Activated CD4-positive, alpha-beta T cell treated with anti-CD3 and anti-CD28 coated beads, Interleukin-10, Interleukin-2, amounts not matched to agents 100 ng/mL and 50 ng/mL, durations not matched to agents 16 hours and 8 hours (primary cell): ENCODE data around the gene BCAR3.

Experiments
- DNase-seq: peaks from one replicate; pipeline ENCODE4 v3.0.0-alpha.2; 2020

Gene BCAR3

DNA sequence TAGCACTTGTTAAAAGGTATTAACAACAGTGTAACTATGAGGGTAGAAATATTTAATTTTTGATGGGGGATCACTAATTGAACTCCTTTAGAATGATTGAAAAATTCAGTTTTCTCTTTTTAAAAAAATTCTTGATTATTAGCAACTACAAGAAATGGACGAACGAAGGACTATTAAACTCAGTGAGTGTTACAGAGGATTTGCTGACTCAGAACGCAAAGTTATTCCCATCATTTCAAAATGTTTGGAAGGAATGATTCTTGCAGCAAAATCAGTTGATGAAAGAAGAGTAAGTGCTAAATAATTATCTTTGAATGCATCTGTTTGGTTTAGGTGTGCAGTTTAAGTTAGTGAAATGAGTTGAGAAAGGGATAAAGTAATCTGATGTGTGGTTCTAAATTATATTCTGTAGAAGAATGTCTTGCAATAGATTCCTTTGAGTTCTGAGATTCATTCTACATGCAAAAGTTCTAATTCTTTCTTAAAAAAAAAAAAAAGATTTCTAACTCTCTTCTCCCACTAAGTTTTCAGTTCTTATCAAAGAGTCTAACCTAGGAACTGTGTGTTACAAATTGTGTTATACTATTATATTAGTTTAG lies 148.8 kb downstream of the BCAR3 start:
- DNase-seq: no peak

DNA sequence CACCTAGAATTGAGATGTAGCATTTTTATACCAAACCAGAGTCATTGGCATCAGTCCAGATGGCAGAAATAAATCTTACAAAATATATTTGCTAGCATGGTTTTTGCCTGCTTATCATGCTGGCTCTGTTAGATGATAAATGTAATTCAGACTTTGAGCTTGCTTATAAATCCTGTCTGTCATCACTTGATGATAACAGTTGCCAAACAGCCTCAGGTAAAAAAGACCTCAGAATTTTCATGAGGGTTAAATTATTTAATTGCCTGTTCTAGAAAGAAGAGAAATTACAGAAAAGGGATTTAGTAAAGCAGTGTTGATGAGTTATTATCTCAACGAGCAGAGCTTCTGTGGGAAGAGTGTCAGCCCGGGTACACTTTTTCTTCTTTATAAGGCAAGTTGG lies 150.4 kb downstream of the BCAR3 start:
- no peak for DNase-seq

DNA sequence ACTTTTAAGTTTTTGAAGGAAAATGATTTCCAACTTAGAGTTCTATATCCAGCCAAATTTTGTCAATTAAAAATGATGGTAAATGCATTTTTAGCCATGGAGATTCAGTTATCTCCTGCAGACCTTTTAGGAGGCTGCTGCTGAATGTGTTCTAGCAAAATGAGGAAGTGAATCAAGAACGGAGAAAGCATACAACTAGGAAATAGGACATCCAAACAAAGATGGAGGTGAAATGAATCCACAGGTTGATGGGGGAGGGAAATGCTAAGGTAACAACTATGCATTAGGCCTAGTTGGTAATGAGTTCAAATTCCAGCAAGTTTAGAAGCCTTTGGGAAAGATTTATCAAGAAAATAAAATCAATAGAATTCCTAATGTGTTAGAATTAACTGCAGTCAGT lies 153.2 kb downstream of the BCAR3 start:
- DNase-seq: no peak

DNA sequence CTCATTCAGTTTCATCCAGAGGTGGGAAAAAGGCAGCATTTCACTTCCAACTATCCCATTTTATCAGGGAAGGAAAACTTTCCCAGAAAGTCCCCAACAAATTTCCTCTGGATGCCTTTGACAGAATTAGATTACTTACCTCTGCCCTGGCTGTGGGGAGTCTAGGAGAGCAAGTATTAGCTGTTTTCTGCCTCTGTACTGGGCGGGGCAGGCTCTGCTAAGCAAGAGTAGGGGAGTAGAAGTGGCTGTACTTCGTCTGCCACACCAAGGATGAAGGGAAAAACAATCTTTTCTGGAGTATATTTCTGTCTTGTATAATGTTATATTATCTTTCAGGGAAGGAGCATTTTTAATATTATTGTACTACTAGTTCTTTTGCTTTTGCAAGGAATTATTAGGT lies 155.2 kb downstream of the BCAR3 start:
- DNase-seq: no peak

DNA sequence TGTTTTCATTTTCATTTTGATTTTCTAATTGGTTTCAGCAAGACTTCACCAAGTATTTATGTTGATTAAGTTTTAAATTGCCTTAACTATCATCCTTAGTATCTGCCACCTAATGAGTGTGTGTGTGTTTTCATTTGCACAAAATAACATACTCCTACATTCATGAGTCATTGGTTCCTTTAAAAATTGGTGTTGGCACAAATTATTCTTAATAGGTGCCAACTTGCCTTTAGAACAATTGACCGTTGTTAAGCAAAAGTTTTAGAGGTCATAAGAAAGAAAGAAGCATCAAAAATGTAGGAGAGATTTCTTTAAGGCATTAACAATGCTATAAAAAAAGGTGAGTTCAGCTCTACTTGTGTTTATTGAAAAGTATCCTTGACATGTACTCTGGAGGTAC lies 156.2 kb downstream of the BCAR3 start:
- DNase-seq: no peak

DNA sequence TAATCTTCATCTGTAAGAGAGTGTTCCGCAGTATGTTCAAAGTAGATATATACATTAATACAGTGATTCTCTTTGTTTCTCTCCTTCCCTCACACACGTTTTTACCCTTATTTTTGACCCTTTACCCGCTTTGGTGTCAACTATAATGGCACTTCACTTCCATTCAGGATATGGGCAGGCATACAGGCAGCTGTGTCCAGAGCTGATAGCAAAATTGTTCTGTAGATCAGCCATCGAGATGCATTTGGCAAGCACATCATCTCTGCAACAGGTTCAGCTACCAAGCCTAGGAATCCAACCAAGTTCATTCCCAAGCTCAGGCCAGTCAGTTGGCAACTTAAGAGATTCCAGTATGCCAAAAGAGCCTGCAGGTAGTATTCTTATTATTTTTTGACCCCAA lies 158.9 kb downstream of the BCAR3 start:
- no peak for DNase-seq

DNA sequence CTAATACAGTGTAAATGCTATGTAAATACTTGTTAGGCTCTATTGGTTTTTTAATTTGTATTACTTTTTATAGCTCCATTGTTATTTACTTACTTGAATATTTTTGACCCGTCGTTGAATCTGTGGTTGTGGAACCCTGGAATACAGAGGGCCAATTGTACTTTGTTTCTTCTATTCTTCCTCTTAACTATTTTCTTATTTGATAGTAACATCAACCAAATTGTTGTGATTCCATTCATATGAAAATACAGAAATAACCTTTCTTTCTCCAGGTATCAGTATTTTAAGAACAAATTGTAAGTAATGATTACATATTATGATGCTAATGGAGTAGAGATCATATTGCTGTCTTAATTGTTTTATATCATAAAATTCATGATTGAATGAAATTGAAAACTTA lies 160.0 kb downstream of the BCAR3 start:
- no peak for DNase-seq

DNA sequence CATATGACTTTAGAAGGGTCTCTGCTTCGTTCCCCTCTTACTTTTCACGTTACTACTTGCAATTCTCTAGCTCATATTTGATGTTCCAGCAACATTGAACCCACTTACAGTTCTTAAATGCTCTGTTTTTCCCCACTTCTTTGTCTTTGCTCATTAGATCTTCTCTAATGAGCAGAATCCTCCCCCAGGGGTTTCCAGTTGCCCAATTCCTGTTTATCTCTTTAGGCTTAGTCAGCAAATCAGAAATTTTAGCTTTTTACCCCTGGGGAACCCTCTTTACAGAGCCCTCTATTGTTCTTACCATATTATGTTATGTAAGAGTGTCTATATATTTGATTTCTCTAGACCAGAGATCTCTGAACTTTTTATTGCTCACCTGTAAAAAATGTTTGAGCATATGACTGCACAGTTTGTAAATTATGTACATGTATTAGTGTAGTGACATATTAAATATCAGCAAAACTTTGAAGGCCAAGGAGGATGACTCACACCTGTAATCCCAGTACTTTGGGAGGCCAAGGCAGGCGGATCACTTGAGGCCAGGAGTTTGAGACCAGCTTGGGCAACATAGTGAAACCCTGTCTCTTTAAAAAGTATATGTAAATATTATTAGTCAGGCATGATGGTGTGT lies 162.3 kb downstream of the BCAR3 start:
- no peak for DNase-seq

DNA sequence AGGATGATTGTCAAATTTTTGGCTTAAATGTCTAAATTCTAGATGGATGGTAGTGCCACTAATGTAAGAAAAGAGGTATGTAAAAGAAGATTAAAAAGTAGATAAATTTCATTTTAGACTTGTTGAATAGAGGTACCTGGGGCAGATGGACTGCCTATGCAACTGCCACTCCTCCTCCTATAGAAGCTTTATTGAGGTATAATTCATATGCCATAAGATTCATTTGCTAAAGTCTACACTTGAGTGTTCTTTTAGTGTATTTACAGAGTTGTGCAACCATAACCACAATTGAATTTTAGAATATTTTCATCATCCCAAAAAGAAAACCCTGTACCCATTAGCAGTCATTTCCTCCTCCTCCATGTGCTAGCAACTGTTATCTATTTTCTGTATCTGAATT lies 163.1 kb downstream of the BCAR3 start:
- DNase-seq: no peak

DNA sequence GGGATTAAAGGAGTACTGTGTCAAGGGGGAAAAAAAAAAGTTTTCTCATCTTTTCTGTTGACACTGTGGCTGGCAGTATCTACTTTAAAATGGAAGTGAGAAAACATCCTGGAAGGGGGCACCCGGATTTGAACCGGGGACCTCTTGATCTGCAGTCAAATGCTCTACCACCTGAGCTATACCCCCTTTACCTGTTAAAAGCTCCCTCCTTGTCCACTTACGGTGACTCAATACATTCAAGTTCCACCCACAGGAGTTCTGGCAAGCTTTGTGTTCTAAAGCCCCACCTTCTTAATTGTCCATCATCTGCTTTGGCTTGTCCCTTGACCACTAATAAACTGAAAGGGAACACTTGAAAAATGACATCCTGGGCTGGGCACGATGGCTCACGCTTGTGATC lies 165.5 kb downstream of the BCAR3 start:
- DNase-seq: peak; percentile 14
